ENCODE data around the gene MED31. TPM values are rescaled to one million over a fixed set of nuclear protein-coding genes. Genes with fewer than 3 reads are reported as not detected.

The MED31 gene
- total and polyA plus RNA-seq, 2 of the 13 experiments (the other 11 are each of a cell fraction or from before 2014, with no cell fraction given): 19.0 to 20.9 TPM

DNA sequence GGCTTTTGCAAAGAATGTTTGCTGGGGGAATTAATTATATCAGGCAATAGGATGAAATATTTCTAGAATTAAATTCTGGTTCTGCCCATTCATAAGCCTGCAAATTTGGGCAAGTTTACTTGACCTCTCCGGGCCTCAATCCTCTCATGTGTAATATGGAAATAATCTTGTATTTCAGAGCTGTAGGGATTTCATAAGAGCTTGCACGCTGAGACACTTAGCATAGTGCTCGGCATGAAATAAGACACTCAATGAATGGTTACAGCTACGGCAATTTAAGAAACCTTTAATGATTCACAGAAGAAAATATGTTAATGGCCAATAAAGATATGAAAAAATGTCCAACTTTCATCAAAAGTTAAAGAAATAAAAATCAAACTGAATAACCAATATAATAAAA, 54.5 kb downstream of the MED31 start:
- CTCF ChIA-PET (ENCODE audit: low intra/inter-chr PET ratio, low total read pairs): no interaction called here
- FAIRE-seq (no peak), DNase-seq (ENCODE audit: low spot score) (no peak), ATAC-seq (no peak)
- Histone ChIP-seq H3K9me3 (ENCODE audit: low read length) (no peaks in the 10 kb centered on the region), H3K27ac (ENCODE audit: extremely low read length, insufficient read depth, low read length) (no peak overlapping the region), H3K4me1 (ENCODE audit: insufficient read depth, low read length) (peaks cover 14% of the 10 kb centered on the region), H3K27me3 (ENCODE audit: control insufficient read depth in 1 of 2, insufficient read depth in 2 of 2, low read length in 2 of 2) (no peaks in the 10 kb centered on the region), H3K79me2 (ENCODE audit: insufficient read depth, low read length) (no peaks in the 10 kb centered on the region), H2AFZ (ENCODE audit: low read length) (no peak overlapping the region), H3K4me3 (replicated peaks in 1 of 3; ENCODE audit: insufficient read depth in 1 of 3, low read depth in 2 of 3, low read length in 3 of 3) (no peak overlapping the region), H3K36me3 (replicated peaks in 1 of 2; ENCODE audit: control insufficient read depth in 1 of 2, insufficient read depth in 2 of 2, low read length in 2 of 2) (peaks cover 15 to 45% of the 10 kb centered on the region in 2 experiments), H4K20me1 (ENCODE audit: insufficient read depth, low read length) (no peaks in the 10 kb centered on the region), H3K9ac (ENCODE audit: insufficient read depth, low read depth, low read length) (no peak overlapping the region), H3K4me2 (ENCODE audit: low read depth, low read length) (no peak overlapping the region)
- 95% methylated on average over 4 of the region's 4 CpGs for WGBS (ENCODE audit: low lambda C conversion rate)
- no peak for TF ChIP-seq PHB2 (IDR thresholded peaks at IDR 0.05; ENCODE audit: partially characterized antibody)
- TF ChIP-seq, protein P1, sequence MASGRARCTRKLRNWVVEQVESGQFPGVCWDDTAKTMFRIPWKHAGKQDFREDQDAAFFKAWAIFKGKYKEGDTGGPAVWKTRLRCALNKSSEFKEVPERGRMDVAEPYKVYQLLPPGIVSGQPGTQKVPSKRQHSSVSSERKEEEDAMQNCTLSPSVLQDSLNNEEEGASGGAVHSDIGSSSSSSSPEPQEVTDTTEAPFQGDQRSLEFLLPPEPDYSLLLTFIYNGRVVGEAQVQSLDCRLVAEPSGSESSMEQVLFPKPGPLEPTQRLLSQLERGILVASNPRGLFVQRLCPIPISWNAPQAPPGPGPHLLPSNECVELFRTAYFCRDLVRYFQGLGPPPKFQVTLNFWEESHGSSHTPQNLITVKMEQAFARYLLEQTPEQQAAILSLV (CRISPR knock-in tag; IDR thresholded peaks at IDR 0.05; ENCODE audit: borderline replicate concordance): no peak
- no peak for TF ChIP-seq GABPA (IDR thresholded peaks at IDR 0.05; ENCODE audit: low read depth, low read length)
- no peak for TF ChIP-seq GABPA (CRISPR knock-in tag; IDR thresholded peaks at IDR 0.05; ENCODE audit: low read depth)
- TF ChIP-seq ZNF20 (CRISPR knock-in tag; IDR thresholded peaks at IDR 0.05): no peak
- TF ChIP-seq PAX8 (CRISPR knock-in tag; IDR thresholded peaks at IDR 0.05; ENCODE audit: borderline replicate concordance): no peak
- TF ChIP-seq ZNF768 (CRISPR knock-in tag; IDR thresholded peaks at IDR 0.05): no peak
- TF ChIP-seq ZNF660 (CRISPR knock-in tag; IDR thresholded peaks at IDR 0.05; ENCODE audit: borderline replicate concordance, low read depth): no peak
- no peak for TF ChIP-seq ZNF383 (CRISPR knock-in tag; IDR thresholded peaks at IDR 0.05; ENCODE audit: borderline replicate concordance)
- no peak for TF ChIP-seq DNMT3B (CRISPR knock-in tag; conservative IDR thresholded peaks at IDR 0.05)
- TF ChIP-seq NFKBIZ (CRISPR knock-in tag; IDR thresholded peaks at IDR 0.05): no peak
- no peak for TF ChIP-seq NFATC3 (CRISPR knock-in tag; IDR thresholded peaks at IDR 0.05)
- TF ChIP-seq ZNF775 (CRISPR knock-in tag; IDR thresholded peaks at IDR 0.05; ENCODE audit: borderline replicate concordance): no peak
- no peak for TF ChIP-seq ZNF619 (CRISPR knock-in tag; IDR thresholded peaks at IDR 0.05)
- TF ChIP-seq YEATS4 (CRISPR knock-in tag; IDR thresholded peaks at IDR 0.05; ENCODE audit: borderline replicate concordance): no peak
- no peak for TF ChIP-seq MED13 (CRISPR knock-in tag; IDR thresholded peaks at IDR 0.05)
- TF ChIP-seq HDAC2 (CRISPR knock-in tag; IDR thresholded peaks at IDR 0.05): no peak
- no peak for TF ChIP-seq ZSCAN31 (CRISPR knock-in tag; IDR thresholded peaks at IDR 0.05; ENCODE audit: low read depth)
- POLR2A ChIA-PET: no interaction called here
- in situ Hi-C loops (cut with HindIII; ENCODE audit: extremely low pct_ligation_motif_present, low pct_unique_long_range_greater_than_20kb) (no loop called here), intact Hi-C loops (cut with micrococcal nuclease; ENCODE audit: unreplicated experiment) (no loop called here)
- BruUV-seq (replicated peaks): no TSS peak

All from HepG2 (cell line).